ENCODE measurements around the gene STRADB. TPM values are rescaled to one million over a fixed set of nuclear protein-coding genes. Genes with fewer than 3 reads are reported as not detected.

STRADB gene
- total RNA-seq, 1 experiment from 2014 or later, result 17.4 TPM

DNA sequence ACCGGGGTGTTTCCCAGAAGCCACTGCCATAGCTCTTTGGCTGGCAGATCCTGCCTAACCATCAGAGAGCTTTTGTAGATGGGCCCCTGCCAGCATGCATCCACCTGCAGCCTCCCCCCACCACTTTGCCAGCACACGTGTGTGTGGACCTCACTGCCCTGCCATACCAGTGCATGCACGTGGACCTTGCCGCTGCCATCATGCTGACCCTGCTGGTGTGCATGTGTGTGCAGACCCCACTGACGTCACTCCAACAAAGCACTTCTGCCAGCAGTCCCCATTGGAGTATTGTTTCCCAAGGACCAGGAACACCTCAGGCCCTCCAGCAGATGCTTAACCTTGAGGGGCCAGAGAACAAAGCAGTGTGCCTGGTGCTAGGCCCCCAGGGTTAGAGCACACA lies 71.4 kb downstream of the STRADB start:
- DNase-seq (ENCODE audit: low read depth, low spot score), result no peak
- Histone ChIP-seq H3K4me1 (ENCODE audit: control insufficient read depth in 1 of 2, insufficient read depth in 2 of 2, low read length in 2 of 2) (no peaks in the 10 kb centered on the region), H3K36me3 (ENCODE audit: control insufficient read depth in 1 of 2, insufficient read depth in 2 of 2, low read length in 2 of 2) (no peaks in the 10 kb centered on the region), H2AFZ (ENCODE audit: low read depth, low read length, poor library complexity, severe bottlenecking) (no peak overlapping the region), H3K4me3 (replicated peaks in 1 of 2; ENCODE audit: low read depth in 1 of 2, low read length in 2 of 2) (no peak overlapping the region), H3K27me3 (ENCODE audit: insufficient read depth, low read length) (no peaks in the 10 kb centered on the region), H3K79me2 (ENCODE audit: insufficient read depth, low read length) (no peaks in the 10 kb centered on the region), H3K9ac (ENCODE audit: low read length) (no peak overlapping the region), H4K20me1 (ENCODE audit: insufficient read depth) (no peaks in the 10 kb centered on the region), H3K4me2 (ENCODE audit: low read length) (no peak overlapping the region), H3K9me2 (ENCODE audit: insufficient read depth) (no peaks in the 10 kb centered on the region), H3K9me3 (ENCODE audit: control insufficient read depth in 1 of 2, insufficient read depth in 1 of 2, low read depth in 1 of 2, low read length in 2 of 2) (peaks cover 0 to 5% of the 10 kb centered on the region in 2 experiments; a peak in 1 of 4 replicates), H3K27ac (ENCODE audit: low read depth, low read length) (no peak overlapping the region)
- no peak for ATAC-seq
- no peak for TF ChIP-seq SIN3A (IDR thresholded peaks at IDR 0.05; ENCODE audit: low read depth)
- no peak for TF ChIP-seq ELF1 (IDR thresholded peaks at IDR 0.05; ENCODE audit: borderline replicate concordance, low read depth)
- TF ChIP-seq, protein P1, sequence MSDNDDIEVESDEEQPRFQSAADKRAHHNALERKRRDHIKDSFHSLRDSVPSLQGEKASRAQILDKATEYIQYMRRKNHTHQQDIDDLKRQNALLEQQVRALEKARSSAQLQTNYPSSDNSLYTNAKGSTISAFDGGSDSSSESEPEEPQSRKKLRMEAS (IDR thresholded peaks at IDR 0.05), result no peak
- no peak for TF ChIP-seq YY1 (IDR thresholded peaks at IDR 0.05; ENCODE audit: extremely low read depth, insufficient replicate concordance, low read depth, low read length)
- TF ChIP-seq SP1 (IDR thresholded peaks at IDR 0.05; ENCODE audit: low read depth), result no peak
- TF ChIP-seq FOSL1 (IDR thresholded peaks at IDR 0.05; ENCODE audit: low read depth), result no peak
- no peak for TF ChIP-seq POLR2A (IDR thresholded peaks at IDR 0.05; ENCODE audit: borderline replicate concordance, extremely low read depth, insufficient read depth, insufficient read length)
- TF ChIP-seq EGR1 (IDR thresholded peaks at IDR 0.05; ENCODE audit: low read depth), result no peak
- TF ChIP-seq SRF (IDR thresholded peaks at IDR 0.05; ENCODE audit: low read depth), result no peak
- TF ChIP-seq RAD21 (IDR thresholded peaks at IDR 0.05; ENCODE audit: low read depth), result no peak
- TF ChIP-seq, protein P2, sequence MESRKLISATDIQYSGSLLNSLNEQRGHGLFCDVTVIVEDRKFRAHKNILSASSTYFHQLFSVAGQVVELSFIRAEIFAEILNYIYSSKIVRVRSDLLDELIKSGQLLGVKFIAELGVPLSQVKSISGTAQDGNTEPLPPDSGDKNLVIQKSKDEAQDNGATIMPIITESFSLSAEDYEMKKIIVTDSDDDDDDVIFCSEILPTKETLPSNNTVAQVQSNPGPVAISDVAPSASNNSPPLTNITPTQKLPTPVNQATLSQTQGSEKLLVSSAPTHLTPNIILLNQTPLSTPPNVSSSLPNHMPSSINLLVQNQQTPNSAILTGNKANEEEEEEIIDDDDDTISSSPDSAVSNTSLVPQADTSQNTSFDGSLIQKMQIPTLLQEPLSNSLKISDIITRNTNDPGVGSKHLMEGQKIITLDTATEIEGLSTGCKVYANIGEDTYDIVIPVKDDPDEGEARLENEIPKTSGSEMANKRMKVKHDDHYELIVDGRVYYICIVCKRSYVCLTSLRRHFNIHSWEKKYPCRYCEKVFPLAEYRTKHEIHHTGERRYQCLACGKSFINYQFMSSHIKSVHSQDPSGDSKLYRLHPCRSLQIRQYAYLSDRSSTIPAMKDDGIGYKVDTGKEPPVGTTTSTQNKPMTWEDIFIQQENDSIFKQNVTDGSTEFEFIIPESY (IDR thresholded peaks at IDR 0.05; ENCODE audit: extremely low read depth, insufficient replicate concordance, low read length), result no peak
- TF ChIP-seq CEBPB (IDR thresholded peaks at IDR 0.05; ENCODE audit: low read depth), result no peak
- no peak for TF ChIP-seq EZH2phosphoT487 (IDR thresholded peaks at IDR 0.05; ENCODE audit: borderline replicate concordance)
- TF ChIP-seq, protein P3, sequence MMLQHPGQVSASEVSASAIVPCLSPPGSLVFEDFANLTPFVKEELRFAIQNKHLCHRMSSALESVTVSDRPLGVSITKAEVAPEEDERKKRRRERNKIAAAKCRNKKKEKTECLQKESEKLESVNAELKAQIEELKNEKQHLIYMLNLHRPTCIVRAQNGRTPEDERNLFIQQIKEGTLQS (IDR thresholded peaks at IDR 0.05), result no peak
- ChIA-PET CTCF (no interaction called here), POLR2A (no interaction called here), RAD21 (ENCODE audit: low non-redundant PET in 1 of 2, low total read pairs in 2 of 2, uncharacterized antibody in 2 of 2, unreplicated experiment in 2 of 2) (no interaction called here)
- intact Hi-C loops (cut with micrococcal nuclease), result no loop called here
- BruUV-seq (replicated peaks), result no TSS peak

Measured in HCT116 (cell line).